Right atrium auricular region (tissue), 2 donors: ENCODE data around the gene GPR141. TPM values are rescaled to one million over a fixed set of nuclear protein-coding genes. Genes with fewer than 3 reads are reported as not detected.

ENCODE experiments used
- DNase-seq: peaks from one replicate; pipeline ENCODE4 v3.0.0-alpha.2; 2019; ENCODE audit warnings: low spot score
- H3K27ac ChIP-seq, 2 donors: fragments of 200-600 bp; sonication (generic); 1 replicate in 1 of 2; 2 replicates in 1 of 2; pipeline ENCODE4 v1.5.1; 2016 to 2019
- H3K27me3 ChIP-seq, 2 donors: fragments of 200-600 bp; sonication (generic); one replicate each; pipeline versions ENCODE4 v1.5.1 to v1.6.0; 2017 to 2019
- H3K36me3 ChIP-seq: fragments of 200-600 bp; sonication (generic); one replicate; pipeline ENCODE4 v1.5.1; 2016
- H3K4me1 ChIP-seq, 2 donors: fragments of 200-600 bp; sonication (generic); one replicate each; pipeline versions ENCODE4 v1.5.1 to v1.6.0; 2017 to 2019
- H3K4me3 ChIP-seq, 2 donors: fragments of 200-600 bp; sonication (generic); 1 replicate in 1 of 2; 2 replicates in 1 of 2; pipeline ENCODE4 v1.5.1; 2017 to 2019; ENCODE audit warnings: mild to moderate bottlenecking in 1 of 2, moderate library complexity in 1 of 2
- H3K9me3 ChIP-seq, 2 donors: fragments of 200-600 bp; sonication (generic); one replicate each; pipeline ENCODE4 v1.5.1; 2019
- total RNA-seq, 2 donors: library from RNA; depleted of rRNA; stranded (reverse); fragments of >200 nt; gene quantifications; one replicate each; pipeline ENCODE4 v1.1.0, GENCODE V29; 2016
- TF ChIP-seq, protein P1 (sequence below), 2 donors: fragments of 200-600 bp; sonication (generic); IDR thresholded peaks; one replicate each; pipeline ENCODE4 v1.5.1; 2019; ENCODE audit warnings: antibody characterized with exemption in 2 of 2

GPR141 gene
- total RNA-seq, 2 donors from 2014 or later = 0.55 TPM; not detected in 1

DNA sequence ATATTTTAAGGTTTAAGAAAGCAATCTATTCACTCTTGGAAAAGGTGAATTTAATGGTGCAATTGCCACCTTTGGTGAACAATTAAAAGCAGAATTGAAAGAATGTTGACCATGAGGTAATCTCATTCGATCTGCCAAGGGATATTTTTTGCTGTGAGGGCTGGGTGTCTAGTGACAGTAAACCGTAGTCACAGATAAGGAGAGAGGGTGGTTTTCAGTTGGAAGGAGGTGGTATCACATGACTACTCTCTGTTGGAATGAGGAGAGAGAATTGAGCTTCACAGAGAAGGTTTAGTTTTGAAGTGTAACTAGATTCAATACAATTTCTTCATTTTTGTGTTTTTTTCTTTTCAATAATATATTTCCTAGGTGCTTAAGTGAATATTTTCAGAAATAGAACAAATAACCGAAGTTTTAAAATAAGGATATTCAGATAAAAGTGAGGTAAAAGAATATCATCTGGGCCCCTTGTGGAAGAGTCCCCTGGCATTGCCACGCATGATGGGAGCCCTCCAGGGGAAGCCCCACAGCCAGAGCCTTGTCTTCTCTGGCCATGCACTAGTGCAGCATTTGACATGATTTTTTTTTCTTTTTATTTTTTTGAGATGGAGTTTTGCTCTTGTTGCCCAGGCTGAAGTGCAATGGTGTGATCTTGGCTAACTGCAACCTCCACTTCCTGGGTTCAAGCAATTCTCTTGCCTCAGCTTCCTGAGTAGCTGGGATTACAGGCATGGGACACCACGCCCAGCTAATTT, 73.4 kb downstream of the GPR141 start:
- Histone ChIP-seq H3K36me3 (no peaks in the 10 kb centered on the region), H3K27ac (peak overlapping the region in 1 of 2 donors; percentile 53), H3K27me3 (no peaks in the 10 kb centered on the region), H3K4me3 (no peak overlapping the region), H3K4me1 (peaks cover 0 to 8% of the 10 kb centered on the region in 2 donors), H3K9me3 (no peaks in the 10 kb centered on the region)
- DNase-seq = no peak
- TF ChIP-seq, protein P1, sequence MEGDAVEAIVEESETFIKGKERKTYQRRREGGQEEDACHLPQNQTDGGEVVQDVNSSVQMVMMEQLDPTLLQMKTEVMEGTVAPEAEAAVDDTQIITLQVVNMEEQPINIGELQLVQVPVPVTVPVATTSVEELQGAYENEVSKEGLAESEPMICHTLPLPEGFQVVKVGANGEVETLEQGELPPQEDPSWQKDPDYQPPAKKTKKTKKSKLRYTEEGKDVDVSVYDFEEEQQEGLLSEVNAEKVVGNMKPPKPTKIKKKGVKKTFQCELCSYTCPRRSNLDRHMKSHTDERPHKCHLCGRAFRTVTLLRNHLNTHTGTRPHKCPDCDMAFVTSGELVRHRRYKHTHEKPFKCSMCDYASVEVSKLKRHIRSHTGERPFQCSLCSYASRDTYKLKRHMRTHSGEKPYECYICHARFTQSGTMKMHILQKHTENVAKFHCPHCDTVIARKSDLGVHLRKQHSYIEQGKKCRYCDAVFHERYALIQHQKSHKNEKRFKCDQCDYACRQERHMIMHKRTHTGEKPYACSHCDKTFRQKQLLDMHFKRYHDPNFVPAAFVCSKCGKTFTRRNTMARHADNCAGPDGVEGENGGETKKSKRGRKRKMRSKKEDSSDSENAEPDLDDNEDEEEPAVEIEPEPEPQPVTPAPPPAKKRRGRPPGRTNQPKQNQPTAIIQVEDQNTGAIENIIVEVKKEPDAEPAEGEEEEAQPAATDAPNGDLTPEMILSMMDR (IDR thresholded peaks at IDR 0.05) = no peak

DNA sequence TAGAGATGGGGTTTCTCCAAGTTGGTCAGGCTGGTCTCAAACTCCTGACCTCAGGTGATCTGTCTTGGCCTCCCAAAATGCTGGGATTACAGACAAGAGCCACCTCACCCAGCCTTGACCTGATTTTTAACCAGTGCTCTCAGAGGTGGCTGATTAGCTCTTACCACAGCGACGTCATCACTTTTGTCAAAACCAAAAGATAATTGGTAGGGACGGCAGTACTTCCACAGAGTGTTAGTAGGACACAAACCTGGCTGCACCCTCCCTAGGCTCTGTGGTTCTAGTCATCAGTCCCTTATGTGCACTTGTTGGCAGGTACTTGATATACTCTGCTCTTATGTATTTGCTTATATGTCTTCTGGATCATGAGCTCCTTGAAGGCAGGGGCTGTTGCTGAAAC, 74.0 kb downstream of the GPR141 start:
- Histone ChIP-seq H3K4me3 (no peak overlapping the region), H3K4me1 (peaks cover 0 to 8% of the 10 kb centered on the region in 2 donors), H3K9me3 (no peaks in the 10 kb centered on the region), H3K27ac (peak overlapping the region in 1 of 2 donors; percentile 53), H3K36me3 (no peaks in the 10 kb centered on the region), H3K27me3 (no peaks in the 10 kb centered on the region)
- no peak for DNase-seq
- TF ChIP-seq, protein P1 (IDR thresholded peaks at IDR 0.05) = no peak

DNA sequence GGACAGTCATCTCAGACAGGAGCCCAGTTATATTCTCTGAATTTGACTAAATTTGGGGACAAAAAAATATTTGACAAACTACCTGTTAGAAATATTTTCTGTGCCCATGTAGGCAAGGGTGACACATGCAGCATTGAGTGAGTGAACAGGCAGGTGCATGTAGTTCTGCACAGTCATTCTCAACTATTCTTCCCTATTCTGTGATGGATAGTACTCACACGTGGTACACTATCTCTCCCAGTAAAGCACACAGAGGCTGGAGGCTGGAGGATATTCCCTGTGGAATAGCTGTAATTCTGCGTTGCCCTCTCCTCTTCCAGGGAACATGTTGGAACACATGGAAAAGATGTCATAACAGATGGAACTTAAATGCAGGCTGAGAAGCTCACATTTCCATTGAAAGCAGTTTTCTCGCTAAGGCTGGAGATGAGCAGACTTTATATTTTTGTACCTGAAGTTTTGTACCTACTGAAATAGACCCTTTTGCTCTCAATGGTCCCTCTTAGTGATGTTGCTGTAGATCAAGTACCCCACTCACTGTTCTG, 75.0 kb downstream of the GPR141 start:
- Histone ChIP-seq H3K4me3 (no peak overlapping the region), H3K9me3 (no peaks in the 10 kb centered on the region), H3K27ac (no peak overlapping the region), H3K4me1 (peaks cover 0 to 8% of the 10 kb centered on the region in 2 donors), H3K36me3 (no peaks in the 10 kb centered on the region), H3K27me3 (no peaks in the 10 kb centered on the region)
- TF ChIP-seq, protein P1 (IDR thresholded peaks at IDR 0.05) = no peak
- no peak for DNase-seq

DNA sequence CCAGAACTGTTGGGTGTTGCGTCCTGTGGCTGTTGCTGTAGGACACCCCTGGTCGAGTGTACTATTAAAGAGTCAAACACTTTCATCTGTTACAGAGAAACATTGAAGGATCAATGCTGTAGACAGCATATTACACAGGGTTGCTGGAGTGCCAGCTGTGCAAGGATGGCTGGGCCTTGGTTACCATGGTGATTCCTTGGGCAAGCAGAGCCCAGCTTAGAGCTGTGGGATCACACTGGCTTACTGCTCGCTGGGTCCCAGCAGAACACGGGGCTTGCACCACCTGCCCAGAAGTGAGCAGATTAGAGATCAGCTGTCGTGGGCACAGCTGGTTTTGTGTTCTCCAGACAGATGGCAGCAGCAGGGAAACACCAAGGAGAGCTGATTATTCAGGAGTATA, 76.0 kb downstream of the GPR141 start:
- TF ChIP-seq, protein P1 (IDR thresholded peaks at IDR 0.05) = no peak
- no peaks in the 10 kb centered on the region for H3K9me3 ChIP-seq
- DNase-seq = no peak
- H3K4me1 ChIP-seq = peaks cover 0 to 8% of the 10 kb centered on the region in 2 donors
- H3K36me3 ChIP-seq = no peaks in the 10 kb centered on the region
- no peak overlapping the region for H3K27ac ChIP-seq
- no peaks in the 10 kb centered on the region for H3K27me3 ChIP-seq
- H3K4me3 ChIP-seq = no peak overlapping the region

DNA sequence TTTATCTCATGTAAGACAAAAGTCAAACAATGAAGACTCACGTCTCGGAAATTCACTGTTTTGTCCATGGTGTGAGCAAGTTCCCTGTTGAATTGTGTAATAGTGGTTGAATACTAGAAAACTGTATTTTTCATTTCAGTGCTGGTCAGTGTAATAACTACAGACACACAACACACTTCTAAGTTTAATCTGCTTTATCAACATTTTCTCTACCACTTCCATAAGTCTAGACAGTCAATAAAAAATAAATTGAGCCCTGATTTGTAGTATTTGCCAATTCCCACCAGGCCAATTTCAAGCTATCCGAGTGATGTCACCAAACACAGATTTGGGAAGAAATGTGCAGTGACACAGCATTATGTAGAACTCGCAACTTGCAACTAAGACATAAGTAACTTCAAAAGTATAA, 81.9 kb downstream of the GPR141 start:
- H3K9me3 ChIP-seq = no peaks in the 10 kb centered on the region
- H3K36me3 ChIP-seq = no peaks in the 10 kb centered on the region
- no peaks in the 10 kb centered on the region for H3K27me3 ChIP-seq
- no peak for DNase-seq
- no peaks in the 10 kb centered on the region for H3K4me1 ChIP-seq
- TF ChIP-seq, protein P1 (IDR thresholded peaks at IDR 0.05) = no peak
- no peak overlapping the region for H3K4me3 ChIP-seq
- H3K27ac ChIP-seq = no peak overlapping the region
